Adrenal gland (tissue), 5 donors: ENCODE results near the gene NME4.

Experiments used
- POLR2A ChIP-seq, 2 donors: fragments of 450-650 bp; IDR thresholded peaks; one replicate each; pipeline ENCODE4 v1.6.1; 2017; ENCODE audit warnings: antibody characterized with exemption in 2 of 2, mild to moderate bottlenecking in 2 of 2, moderate library complexity in 1 of 2
- TF ChIP-seq, protein P1 (sequence below), 6 experiments: fragments of 450-650 bp in 4 of 6; fragments of 200-600 bp in 2 of 6; sonication (generic) in 1 of 6; IDR thresholded peaks; 1 replicate in 5 of 6; 2 replicates in 1 of 6; pipeline versions ENCODE4 v1.5.1 to v1.8.0; 2016 to 2021; ENCODE audit warnings: antibody characterized with exemption in 6 of 6, mild to moderate bottlenecking in 2 of 6, moderate library complexity in 1 of 6
- donor health status: DM: no; HTN: no; CAD: no.

DNA sequence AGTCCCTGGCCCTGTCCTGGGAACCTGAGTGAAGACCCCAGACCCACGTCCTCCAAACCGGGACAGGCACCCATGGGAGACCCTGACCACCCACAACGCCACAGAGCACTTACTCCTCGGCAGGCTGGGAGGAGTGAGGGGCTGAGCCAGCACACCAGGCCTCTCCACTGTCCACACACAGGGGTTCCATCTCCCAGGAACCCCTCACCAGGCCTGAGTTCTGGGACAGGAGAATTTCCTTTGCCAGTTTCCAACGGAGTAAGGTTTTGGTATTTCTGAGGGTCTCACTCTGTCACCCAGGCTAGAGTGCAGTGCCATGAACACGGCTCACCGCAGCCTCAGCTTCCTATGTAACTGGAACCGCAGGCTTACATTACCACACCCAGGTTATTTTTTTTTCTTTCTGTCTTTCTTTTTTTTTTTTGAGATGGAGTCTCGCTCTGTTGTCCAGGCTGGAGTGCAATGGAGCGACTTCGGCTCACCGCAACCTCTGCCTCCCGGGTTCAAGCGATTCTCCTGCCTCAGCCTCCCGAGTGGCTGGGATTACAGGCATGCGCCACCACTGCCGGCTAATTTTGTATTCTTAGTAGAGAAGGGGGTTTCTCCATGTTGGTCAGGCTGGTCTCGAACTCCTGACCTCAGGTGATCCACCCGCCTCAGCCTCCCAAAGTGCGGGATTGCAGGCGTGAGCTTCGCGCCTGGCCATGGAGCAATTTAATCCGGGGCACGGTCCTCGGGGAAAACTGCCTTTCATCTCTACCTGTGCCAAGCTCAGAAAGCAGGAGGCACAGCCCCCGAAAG lies 16.8 kb upstream of the NME4 start:
- TF ChIP-seq, protein P1, sequence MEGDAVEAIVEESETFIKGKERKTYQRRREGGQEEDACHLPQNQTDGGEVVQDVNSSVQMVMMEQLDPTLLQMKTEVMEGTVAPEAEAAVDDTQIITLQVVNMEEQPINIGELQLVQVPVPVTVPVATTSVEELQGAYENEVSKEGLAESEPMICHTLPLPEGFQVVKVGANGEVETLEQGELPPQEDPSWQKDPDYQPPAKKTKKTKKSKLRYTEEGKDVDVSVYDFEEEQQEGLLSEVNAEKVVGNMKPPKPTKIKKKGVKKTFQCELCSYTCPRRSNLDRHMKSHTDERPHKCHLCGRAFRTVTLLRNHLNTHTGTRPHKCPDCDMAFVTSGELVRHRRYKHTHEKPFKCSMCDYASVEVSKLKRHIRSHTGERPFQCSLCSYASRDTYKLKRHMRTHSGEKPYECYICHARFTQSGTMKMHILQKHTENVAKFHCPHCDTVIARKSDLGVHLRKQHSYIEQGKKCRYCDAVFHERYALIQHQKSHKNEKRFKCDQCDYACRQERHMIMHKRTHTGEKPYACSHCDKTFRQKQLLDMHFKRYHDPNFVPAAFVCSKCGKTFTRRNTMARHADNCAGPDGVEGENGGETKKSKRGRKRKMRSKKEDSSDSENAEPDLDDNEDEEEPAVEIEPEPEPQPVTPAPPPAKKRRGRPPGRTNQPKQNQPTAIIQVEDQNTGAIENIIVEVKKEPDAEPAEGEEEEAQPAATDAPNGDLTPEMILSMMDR (IDR thresholded peaks at IDR 0.05), result no peak
- no peak for TF ChIP-seq POLR2A (IDR thresholded peaks at IDR 0.05)
